Colonic mucosa (tissue), 4 donors: ENCODE measurements around the gene PCDHGB4. TPM values are rescaled to one million over a fixed set of nuclear protein-coding genes. Genes with fewer than 3 reads are reported as not detected.
"Not testable (repeated sequence)": the region's sequence is repeated elsewhere in the genome, so short reads cannot be mapped to it uniquely, and the experiment has no call there.

ENCODE experiments used
- DNase-seq: peaks from one replicate; pipeline ENCODE4 v3.0.0-alpha.2; 2020
- H3K27ac ChIP-seq: fragments of 200-600 bp; one replicate; pipeline ENCODE4 v1.8.0; 2021
- H3K27me3 ChIP-seq: fragments of 200-600 bp; one replicate; pipeline ENCODE4 v1.8.0; 2021
- H3K36me3 ChIP-seq: fragments of 200-600 bp; one replicate; pipeline ENCODE4 v1.8.0; 2021
- H3K4me1 ChIP-seq: fragments of 200-600 bp; one replicate; pipeline ENCODE4 v1.8.0; 2021; ENCODE audit warnings: mild to moderate bottlenecking
- H3K4me3 ChIP-seq: fragments of 200-600 bp; one replicate; pipeline ENCODE4 v1.8.0; 2021
- H3K9ac ChIP-seq, 2 donors: one replicate each; pipeline ENCODE4 v1.7.0; 2013; ENCODE audit warnings: control low read depth in 2 of 2, low read depth in 2 of 2, low read length in 2 of 2
- H3K9me3 ChIP-seq: fragments of 200-600 bp; one replicate; pipeline ENCODE4 v1.8.0; 2021
- intact Hi-C: fragments of 100-400 bp; cut with DNase I; formaldehyde crosslinking; loops from one replicate; pipeline ENCODE4 v1.14.1; 2022
- total RNA-seq, 2 donors: library from RNA; stranded (reverse); fragmentation: NEBNext Ultra II Directional in 1 of 2; extraction: Animal tissue kit (Norgen Biotek cat#: 25700) in 1 of 2; gene quantifications; one replicate each; pipeline ENCODE4 v1.2.1, GENCODE V29; 2021
- TF ChIP-seq, protein P1 (sequence below): fragments of 200-600 bp; IDR thresholded peaks from one replicate; pipeline ENCODE4 v1.8.0; 2022; ENCODE audit warnings: antibody characterized with exemption, mild to moderate bottlenecking
- donor health status: healthy.
- donor health status: DM: no; HTN: no; CAD: no.
- donor health status: DM: no; HTN: no; CAD: no.

PCDHGB4 gene
- total RNA-seq, 2 donors from 2014 or later: 0.69 to 0.96 TPM

DNA sequence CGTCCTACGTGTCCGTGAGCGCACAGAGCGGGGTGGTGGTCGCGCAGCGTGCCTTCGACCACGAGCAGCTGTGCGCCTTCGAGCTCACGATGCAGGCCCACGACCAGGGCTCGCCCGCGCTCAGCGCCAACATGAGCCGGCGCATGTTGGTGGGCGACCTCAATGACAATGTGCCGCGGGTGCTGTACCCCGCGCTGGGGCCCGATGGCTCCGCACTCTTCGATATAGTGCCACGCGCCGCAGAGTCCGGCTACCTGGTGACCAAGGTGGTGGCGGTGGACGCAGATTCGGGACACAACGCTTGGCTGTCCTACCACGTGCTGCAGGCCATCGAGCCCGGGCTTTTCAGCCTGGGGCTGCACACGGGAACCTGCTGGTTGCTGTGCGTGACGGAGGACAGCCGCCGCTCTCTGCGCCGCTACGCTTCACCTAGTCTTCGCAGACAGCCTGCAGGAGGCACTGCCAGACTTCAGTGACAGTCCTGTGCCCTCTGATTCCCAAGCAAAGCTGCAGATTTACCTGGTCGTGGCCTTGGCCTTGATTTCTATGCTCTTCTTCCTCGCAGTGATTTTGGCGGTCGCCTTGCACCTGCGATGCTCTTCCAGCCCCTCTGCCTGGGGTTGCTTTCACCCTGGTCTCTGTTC lies 40.4 kb downstream of the PCDHGB4 start:
- no peaks in the 10 kb centered on the region for H3K27me3 ChIP-seq
- no peak for DNase-seq
- intact Hi-C loops: no loop called here

DNA sequence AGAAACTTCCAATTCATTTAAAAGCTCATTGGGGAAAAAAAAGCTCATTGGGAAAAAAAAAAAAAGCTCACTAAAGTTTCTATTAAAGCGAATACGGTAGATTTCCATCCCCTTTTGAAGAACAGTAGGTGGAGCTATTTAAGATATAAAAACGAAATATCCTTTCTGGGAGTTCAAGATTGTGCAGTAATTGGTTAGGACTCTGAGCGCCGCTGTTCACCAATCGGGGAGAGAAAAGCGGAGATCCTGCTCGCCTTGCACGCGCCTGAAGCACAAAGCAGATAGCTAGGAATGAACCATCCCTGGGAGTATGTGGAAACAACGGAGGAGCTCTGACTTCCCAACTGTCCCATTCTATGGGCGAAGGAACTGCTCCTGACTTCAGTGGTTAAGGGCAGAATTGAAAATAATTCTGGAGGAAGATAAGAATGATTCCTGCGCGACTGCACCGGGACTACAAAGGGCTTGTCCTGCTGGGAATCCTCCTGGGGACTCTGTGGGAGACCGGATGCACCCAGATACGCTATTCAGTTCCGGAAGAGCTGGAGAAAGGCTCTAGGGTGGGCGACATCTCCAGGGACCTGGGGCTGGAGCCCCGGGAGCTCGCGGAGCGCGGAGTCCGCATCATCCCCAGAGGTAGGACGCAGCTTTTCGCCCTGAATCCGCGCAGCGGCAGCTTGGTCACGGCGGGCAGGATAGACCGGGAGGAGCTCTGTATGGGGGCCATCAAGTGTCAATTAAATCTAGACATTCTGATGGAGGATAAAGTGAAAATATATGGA lies 43.0 kb downstream of the PCDHGB4 start, which contains the start of gene PCDHGA12:
TSS of gene PCDHGA12 (plus strand) at position 176 of the 782 bp plus-strand sequence. CDS start at position 429, 253 bp downstream.
- Histone ChIP-seq H3K27me3 (no peaks in the 10 kb centered on the region), H3K4me3 (no peak within 1 kb of the TSS), H3K9me3 (peaks cover 7% of the 10 kb centered on the region)

More for the DNA sequence above, 40.4 kb downstream of the PCDHGB4 start:
- Histone ChIP-seq H3K9ac (no peak overlapping the region), H3K4me1 (no peaks in the 10 kb centered on the region), H3K36me3 (no peaks in the 10 kb centered on the region), H3K9me3 (peaks cover 12% of the 10 kb centered on the region), H3K27ac (no peak overlapping the region), H3K4me3 (no peak overlapping the region)
- TF ChIP-seq, protein P1, sequence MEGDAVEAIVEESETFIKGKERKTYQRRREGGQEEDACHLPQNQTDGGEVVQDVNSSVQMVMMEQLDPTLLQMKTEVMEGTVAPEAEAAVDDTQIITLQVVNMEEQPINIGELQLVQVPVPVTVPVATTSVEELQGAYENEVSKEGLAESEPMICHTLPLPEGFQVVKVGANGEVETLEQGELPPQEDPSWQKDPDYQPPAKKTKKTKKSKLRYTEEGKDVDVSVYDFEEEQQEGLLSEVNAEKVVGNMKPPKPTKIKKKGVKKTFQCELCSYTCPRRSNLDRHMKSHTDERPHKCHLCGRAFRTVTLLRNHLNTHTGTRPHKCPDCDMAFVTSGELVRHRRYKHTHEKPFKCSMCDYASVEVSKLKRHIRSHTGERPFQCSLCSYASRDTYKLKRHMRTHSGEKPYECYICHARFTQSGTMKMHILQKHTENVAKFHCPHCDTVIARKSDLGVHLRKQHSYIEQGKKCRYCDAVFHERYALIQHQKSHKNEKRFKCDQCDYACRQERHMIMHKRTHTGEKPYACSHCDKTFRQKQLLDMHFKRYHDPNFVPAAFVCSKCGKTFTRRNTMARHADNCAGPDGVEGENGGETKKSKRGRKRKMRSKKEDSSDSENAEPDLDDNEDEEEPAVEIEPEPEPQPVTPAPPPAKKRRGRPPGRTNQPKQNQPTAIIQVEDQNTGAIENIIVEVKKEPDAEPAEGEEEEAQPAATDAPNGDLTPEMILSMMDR: no peak

GRCh38 chr5:141431286-141431685 lies 43.8 kb downstream of the PCDHGB4 start:
- intact Hi-C loops: no loop called here
- DNase-seq: no peak
- TF ChIP-seq, protein P1: no peak
- H3K36me3 ChIP-seq: no peaks in the 10 kb centered on the region
- H3K9me3 ChIP-seq: peaks cover 7% of the 10 kb centered on the region
- H3K9ac ChIP-seq: no peak overlapping the region
- H3K27me3 ChIP-seq: no peaks in the 10 kb centered on the region
- no peak overlapping the region for H3K4me3 ChIP-seq
- no peaks in the 10 kb centered on the region for H3K4me1 ChIP-seq
- no peak overlapping the region for H3K27ac ChIP-seq

More for the DNA sequence above, 43.0 kb downstream of the PCDHGB4 start, which contains the start of gene PCDHGA12:
- no peak for DNase-seq
- intact Hi-C loops: no loop called here
- H3K9ac ChIP-seq: no peak within 1 kb of the TSS
- H3K4me1 ChIP-seq: no peaks in the 10 kb centered on the region
- TF ChIP-seq, protein P1: no peak
- no peak within 1 kb of the TSS for H3K27ac ChIP-seq
- no peaks in the 10 kb centered on the region for H3K36me3 ChIP-seq

DNA sequence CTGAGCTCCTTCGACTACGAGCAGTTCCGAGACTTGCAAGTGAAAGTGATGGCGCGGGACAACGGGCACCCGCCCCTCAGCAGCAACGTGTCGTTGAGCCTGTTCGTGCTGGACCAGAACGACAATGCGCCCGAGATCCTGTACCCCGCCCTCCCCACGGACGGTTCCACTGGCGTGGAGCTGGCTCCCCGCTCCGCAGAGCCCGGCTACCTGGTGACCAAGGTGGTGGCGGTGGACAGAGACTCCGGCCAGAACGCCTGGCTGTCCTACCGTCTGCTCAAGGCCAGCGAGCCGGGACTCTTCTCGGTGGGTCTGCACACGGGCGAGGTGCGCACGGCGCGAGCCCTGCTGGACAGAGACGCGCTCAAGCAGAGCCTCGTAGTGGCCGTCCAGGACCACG lies 44.8 kb downstream of the PCDHGB4 start:
- H3K9me3 ChIP-seq, H3K36me3 ChIP-seq, H3K4me3 ChIP-seq, H3K4me1 ChIP-seq, intact Hi-C loops, DNase-seq, H3K9ac ChIP-seq, H3K27me3 ChIP-seq, H3K27ac ChIP-seq: not testable (repeated sequence)

DNA sequence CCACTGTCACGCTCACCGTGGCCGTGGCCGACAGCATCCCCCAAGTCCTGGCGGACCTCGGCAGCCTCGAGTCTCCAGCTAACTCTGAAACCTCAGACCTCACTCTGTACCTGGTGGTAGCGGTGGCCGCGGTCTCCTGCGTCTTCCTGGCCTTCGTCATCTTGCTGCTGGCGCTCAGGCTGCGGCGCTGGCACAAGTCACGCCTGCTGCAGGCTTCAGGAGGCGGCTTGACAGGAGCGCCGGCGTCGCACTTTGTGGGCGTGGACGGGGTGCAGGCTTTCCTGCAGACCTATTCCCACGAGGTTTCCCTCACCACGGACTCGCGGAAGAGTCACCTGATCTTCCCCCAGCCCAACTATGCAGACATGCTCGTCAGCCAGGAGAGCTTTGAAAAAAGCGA lies 45.2 kb downstream of the PCDHGB4 start:
- H3K9ac ChIP-seq, H3K36me3 ChIP-seq, DNase-seq, H3K9me3 ChIP-seq, H3K27ac ChIP-seq, H3K4me1 ChIP-seq, intact Hi-C loops, H3K27me3 ChIP-seq, H3K4me3 ChIP-seq: not testable (repeated sequence)

- H3K4me1 ChIP-seq: no peaks in the 10 kb centered on the region
- TF ChIP-seq, protein P1: no peak
- no peak for DNase-seq
- H3K27ac ChIP-seq: no peak overlapping the region
- H3K4me3 ChIP-seq: no peak overlapping the region
- no peaks in the 10 kb centered on the region for H3K9me3 ChIP-seq
- H3K27me3 ChIP-seq: no peaks in the 10 kb centered on the region
- H3K9ac ChIP-seq: no peak overlapping the region
- no peaks in the 10 kb centered on the region for H3K36me3 ChIP-seq
- intact Hi-C loops: no loop called here
These were observed 46.5 kb downstream of the PCDHGB4 start for GRCh38 chr5:141434006-141434405.
